ENCODE data around the gene MPZL1. TPM values are rescaled to one million over a fixed set of nuclear protein-coding genes. Genes with fewer than 3 reads are reported as not detected.
A peak's percentile ranks its signal among the peaks of the same experiment; 100 is the strongest.

MPZL1 gene
- total and polyA plus RNA-seq, 12 donors: 12.8 to 52.5 (median 24.6) TPM

- no peak for TF ChIP-seq CTCF (IDR thresholded peaks at IDR 0.05)
- no peaks in the 10 kb centered on the region for H3K9me3 ChIP-seq
- ATAC-seq (no peak), DNase-seq (no peak)
- 57 to 65% methylated on average over 3 of the region's 3 CpGs for WGBS, 2 donors
- H3K27me3 ChIP-seq: no peaks in the 10 kb centered on the region
- no peak overlapping the region for H3K4me3 ChIP-seq
- H3K36me3 ChIP-seq: no peaks in the 10 kb centered on the region
- H3K4me1 ChIP-seq: peaks cover 3 to 62% (median 40%) of the 10 kb centered on the region in 9 donors
- intact Hi-C loops (cut with DNase I): loop anchor here in 1 of 10 donors (5.0 kb wide), 1 partner anchor 42 kb away; no protein-coding TSS in a partner anchor
- peak overlapping the region in 1 of 10 donors; percentile 1 for H3K27ac ChIP-seq
These were observed 33.9 kb downstream of the MPZL1 start for GRCh38 chr1:167755654-167756053.

GRCh38 chr1:167756730-167757405, 35.1 kb downstream of the MPZL1 start:
- Histone ChIP-seq H3K4me1 (peaks cover 3 to 69% (median 39%) of the 10 kb centered on the region in 9 donors), H3K36me3 (no peaks in the 10 kb centered on the region), H3K4me3 (no peak overlapping the region), H3K27me3 (no peaks in the 10 kb centered on the region), H3K27ac (peak overlapping the region in 6 of 10 donors; percentile 5 to 59 (median 28)), H3K9me3 (no peaks in the 10 kb centered on the region)
- no peak for TF ChIP-seq CTCF (IDR thresholded peaks at IDR 0.05)
- intact Hi-C loops (cut with DNase I): loop anchor here in 1 of 10 donors (5.0 kb wide), 1 partner anchor 40 kb away; no protein-coding TSS in a partner anchor
- WGBS, 2 donors: 24 to 35% methylated on average over 7 of the region's 7 CpGs
- ATAC-seq: peak; percentile 73 to 96 (median 88)
- DNase-seq: peak; percentile 43

- WGBS, 2 donors: 90 to 92% methylated on average over 4 of the region's 4 CpGs
- Histone ChIP-seq H3K9me3 (no peaks in the 10 kb centered on the region), H3K36me3 (no peaks in the 10 kb centered on the region), H3K27ac (peak overlapping the region in 6 of 10 donors; percentile 5 to 59 (median 28)), H3K4me1 (peaks cover 3 to 65% (median 31%) of the 10 kb centered on the region in 9 donors), H3K4me3 (no peak overlapping the region), H3K27me3 (no peaks in the 10 kb centered on the region)
- DNase-seq (no peak), ATAC-seq (peak in 3 of 8 donors; percentile 14 to 32 (median 15))
- no peak for TF ChIP-seq CTCF (IDR thresholded peaks at IDR 0.05)
- intact Hi-C loops (cut with DNase I): loop anchor here in 1 of 10 donors (5.0 kb wide), 1 partner anchor 40 kb away; no protein-coding TSS in a partner anchor
These were observed 35.9 kb downstream of the MPZL1 start for GRCh38 chr1:167757433-167758309.

- Histone ChIP-seq H3K36me3 (peaks cover 0 to 16% (median 0%) of the 10 kb centered on the region in 9 donors), H3K27ac (no peak overlapping the region), H3K4me1 (peaks cover 3 to 55% (median 24%) of the 10 kb centered on the region in 9 donors), H3K4me3 (no peak overlapping the region), H3K27me3 (no peaks in the 10 kb centered on the region), H3K9me3 (no peaks in the 10 kb centered on the region)
- WGBS, 2 donors: 45 to 46% methylated on average over 2 of the region's 2 CpGs
- intact Hi-C loops (cut with DNase I): no loop called here
- ATAC-seq (peak in 1 of 8 donors; percentile 15), DNase-seq (no peak)
- no peak for TF ChIP-seq CTCF (IDR thresholded peaks at IDR 0.05)
These were observed 39.6 kb downstream of the MPZL1 start for GRCh38 chr1:167761400-167761799.
